HCT116 (cell line): Measurements from ENCODE around the gene CTTNBP2.

Experiments
- EZH2 ChIP-seq: fragments of 200-600 bp; sonication (generic); IDR thresholded peaks from 2 replicates; pipeline ENCODE4 v1.6.1; 2017; ENCODE audit warnings: antibody characterized with exemption, mixed run types
- EZH2phosphoT487 ChIP-seq: fragments of 200-600 bp; IDR thresholded peaks from 2 replicates; pipeline ENCODE4 v1.6.1; 2018; ENCODE audit warnings: antibody characterized with exemption, borderline replicate concordance
- POLR2A ChIP-seq: IDR thresholded peaks from 2 replicates; pipeline ENCODE4 v1.7.0; 2011; ENCODE audit warnings: borderline replicate concordance; ENCODE audit not compliant: insufficient read depth, insufficient read length; ENCODE audit errors: extremely low read depth
- YY1 ChIP-seq: IDR thresholded peaks from 2 replicates; pipeline ENCODE4 v1.6.1; 2011; ENCODE audit warnings: low read length, low read depth, moderate library complexity, mild to moderate bottlenecking; ENCODE audit not compliant: insufficient replicate concordance; ENCODE audit errors: extremely low read depth
- ZFX ChIP-seq: fragments of 450-650 bp; IDR thresholded peaks from 2 replicates; pipeline ENCODE4 v1.6.1; 2017
- ZNF274 ChIP-seq: fragments of 200-500 bp; sonication (Bioruptor generic); IDR thresholded peaks from 2 replicates; pipeline ENCODE4 v1.6.1; 2014; ENCODE audit warnings: mild to moderate bottlenecking, low read depth, low read length, inconsistent platforms
- TF ChIP-seq, protein P1 (sequence below): IDR thresholded peaks from 2 replicates; pipeline ENCODE4 v1.6.1; 2011; ENCODE audit warnings: mild to moderate bottlenecking, low read length, moderate library complexity; ENCODE audit not compliant: insufficient replicate concordance; ENCODE audit errors: extremely low read depth
- TF ChIP-seq, protein P2 (sequence below), 3 experiments: fragments of 200-600 bp in 1 of 3; sonication (generic) in 1 of 3; IDR thresholded peaks in 2 of 3; conservative IDR thresholded peaks in 1 of 3; 2 replicates each; pipeline ENCODE4 v1.5.1; 2012 to 2017; ENCODE audit warnings: low read depth in 2 of 3, low read length in 2 of 3, antibody characterized with exemption in 1 of 3, borderline replicate concordance in 1 of 3, control low read depth in 1 of 3, mild to moderate bottlenecking in 1 of 3, mixed read lengths in 1 of 3, mixed run types in 1 of 3, moderate library complexity in 1 of 3; ENCODE audit not compliant: insufficient read depth in 1 of 3
- TF ChIP-seq, protein P3 (sequence below): IDR thresholded peaks from 2 replicates; pipeline ENCODE4 v1.6.1; 2012

DNA sequence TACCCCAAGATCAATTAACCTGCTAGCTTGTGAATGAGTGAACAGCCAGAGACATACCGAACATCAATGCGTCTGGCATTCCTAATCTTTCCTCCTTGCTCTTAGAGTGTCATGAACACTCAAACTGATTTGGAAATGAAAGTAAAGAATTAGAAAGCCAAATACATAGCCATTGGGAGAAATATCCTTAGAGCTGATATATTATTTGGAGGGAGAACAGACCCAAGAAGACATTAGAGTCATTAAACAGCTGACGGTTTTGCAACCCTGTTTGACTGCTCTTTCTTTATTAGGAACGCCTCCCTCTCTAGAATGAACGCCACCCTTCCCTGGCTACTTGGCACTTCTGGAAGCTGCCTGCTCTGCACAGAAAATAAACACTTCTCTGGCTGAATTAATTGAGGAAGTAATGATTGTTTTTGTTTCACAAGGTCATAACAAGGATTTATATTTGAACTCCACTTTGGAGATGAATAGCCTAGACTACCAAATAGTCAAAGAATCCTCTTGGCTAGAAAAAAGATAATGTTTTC lies 42.8 kb downstream of the CTTNBP2 start:
- TF ChIP-seq POLR2A (no peak), EZH2phosphoT487 (no peak), EZH2 (no peak), YY1 (no peak), ZFX (no peak), ZNF274 (no peak)
- TF ChIP-seq, protein P1, sequence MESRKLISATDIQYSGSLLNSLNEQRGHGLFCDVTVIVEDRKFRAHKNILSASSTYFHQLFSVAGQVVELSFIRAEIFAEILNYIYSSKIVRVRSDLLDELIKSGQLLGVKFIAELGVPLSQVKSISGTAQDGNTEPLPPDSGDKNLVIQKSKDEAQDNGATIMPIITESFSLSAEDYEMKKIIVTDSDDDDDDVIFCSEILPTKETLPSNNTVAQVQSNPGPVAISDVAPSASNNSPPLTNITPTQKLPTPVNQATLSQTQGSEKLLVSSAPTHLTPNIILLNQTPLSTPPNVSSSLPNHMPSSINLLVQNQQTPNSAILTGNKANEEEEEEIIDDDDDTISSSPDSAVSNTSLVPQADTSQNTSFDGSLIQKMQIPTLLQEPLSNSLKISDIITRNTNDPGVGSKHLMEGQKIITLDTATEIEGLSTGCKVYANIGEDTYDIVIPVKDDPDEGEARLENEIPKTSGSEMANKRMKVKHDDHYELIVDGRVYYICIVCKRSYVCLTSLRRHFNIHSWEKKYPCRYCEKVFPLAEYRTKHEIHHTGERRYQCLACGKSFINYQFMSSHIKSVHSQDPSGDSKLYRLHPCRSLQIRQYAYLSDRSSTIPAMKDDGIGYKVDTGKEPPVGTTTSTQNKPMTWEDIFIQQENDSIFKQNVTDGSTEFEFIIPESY: no peak
- TF ChIP-seq, protein P2, sequence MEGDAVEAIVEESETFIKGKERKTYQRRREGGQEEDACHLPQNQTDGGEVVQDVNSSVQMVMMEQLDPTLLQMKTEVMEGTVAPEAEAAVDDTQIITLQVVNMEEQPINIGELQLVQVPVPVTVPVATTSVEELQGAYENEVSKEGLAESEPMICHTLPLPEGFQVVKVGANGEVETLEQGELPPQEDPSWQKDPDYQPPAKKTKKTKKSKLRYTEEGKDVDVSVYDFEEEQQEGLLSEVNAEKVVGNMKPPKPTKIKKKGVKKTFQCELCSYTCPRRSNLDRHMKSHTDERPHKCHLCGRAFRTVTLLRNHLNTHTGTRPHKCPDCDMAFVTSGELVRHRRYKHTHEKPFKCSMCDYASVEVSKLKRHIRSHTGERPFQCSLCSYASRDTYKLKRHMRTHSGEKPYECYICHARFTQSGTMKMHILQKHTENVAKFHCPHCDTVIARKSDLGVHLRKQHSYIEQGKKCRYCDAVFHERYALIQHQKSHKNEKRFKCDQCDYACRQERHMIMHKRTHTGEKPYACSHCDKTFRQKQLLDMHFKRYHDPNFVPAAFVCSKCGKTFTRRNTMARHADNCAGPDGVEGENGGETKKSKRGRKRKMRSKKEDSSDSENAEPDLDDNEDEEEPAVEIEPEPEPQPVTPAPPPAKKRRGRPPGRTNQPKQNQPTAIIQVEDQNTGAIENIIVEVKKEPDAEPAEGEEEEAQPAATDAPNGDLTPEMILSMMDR (IDR thresholded peaks at IDR 0.05 in 2 of 3, conservative IDR thresholded peaks at IDR 0.05 in 1 of 3; ENCODE audit: borderline replicate concordance in 1 of 3, insufficient read depth in 1 of 3, low read depth in 2 of 3, low read length in 2 of 3): no peak
- TF ChIP-seq, protein P3, sequence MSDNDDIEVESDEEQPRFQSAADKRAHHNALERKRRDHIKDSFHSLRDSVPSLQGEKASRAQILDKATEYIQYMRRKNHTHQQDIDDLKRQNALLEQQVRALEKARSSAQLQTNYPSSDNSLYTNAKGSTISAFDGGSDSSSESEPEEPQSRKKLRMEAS: no peak
